GM12801 (cell line): Measurements from ENCODE around the gene TBC1D8.

Experiments used
- CTCF ChIP-seq: IDR thresholded peaks from one replicate; pipeline ENCODE4 v1.5.1; 2011; ENCODE audit warnings: control low read depth; ENCODE audit not compliant: insufficient read length; ENCODE audit errors: extremely low read depth

Gene TBC1D8

GRCh38 chr2:100987974-100988373 lies 163.2 kb downstream of the TBC1D8 start:
- TF ChIP-seq CTCF: no peak

- no peak for TF ChIP-seq CTCF
These were observed 163.6 kb downstream of the TBC1D8 start for GRCh38 chr2:100987536-100987935.

- TF ChIP-seq CTCF: no peak
These were observed 165.0 kb downstream of the TBC1D8 start for GRCh38 chr2:100986157-100986556.

- no peak for TF ChIP-seq CTCF
These were observed 166.3 kb downstream of the TBC1D8 start for GRCh38 chr2:100984892-100985307.

GRCh38 chr2:100983684-100984310 lies 167.4 kb downstream of the TBC1D8 start:
- TF ChIP-seq CTCF: no peak

- TF ChIP-seq CTCF: no peak
These were observed 168.0 kb downstream of the TBC1D8 start for GRCh38 chr2:100983201-100983600.

- TF ChIP-seq CTCF: no peak
These were observed 168.7 kb downstream of the TBC1D8 start for GRCh38 chr2:100982431-100982861.
